K562 (cell line): ENCODE data around the gene CDH16. TPM values are rescaled to one million over a fixed set of nuclear protein-coding genes. Genes with fewer than 3 reads are reported as not detected.

Experiments used
- BRD9 ChIP-seq: fragments of 450-650 bp; IDR thresholded peaks from 2 replicates; pipeline ENCODE4 v1.6.1; 2018; ENCODE audit warnings: low read depth; ENCODE audit not compliant: partially characterized antibody
- CBX1 ChIP-seq: sonication (generic); IDR thresholded peaks from 2 replicates; pipeline ENCODE4 v1.6.1; 2016; ENCODE audit warnings: antibody characterized with exemption, low read depth, mild to moderate bottlenecking
- CREM ChIP-seq: IDR thresholded peaks from 2 replicates; pipeline ENCODE4 v1.6.1; 2014; ENCODE audit warnings: antibody characterized with exemption, low read depth
- CXXC5 ChIP-seq: fragments of 250-450 bp; sonication (Bioruptor Pico); IDR thresholded peaks from 2 replicates; pipeline ENCODE4 v1.8.0; 2022; ENCODE audit warnings: inconsistent platforms, mild to moderate bottlenecking, moderate library complexity
- EGR1 ChIP-seq: fragments of 450-650 bp; conservative IDR thresholded peaks from 2 replicates; pipeline ENCODE4 v1.6.1; 2017; ENCODE audit warnings: mild to moderate bottlenecking
- GATAD2B ChIP-seq: fragments of 450-650 bp; IDR thresholded peaks from 2 replicates; pipeline ENCODE4 v1.6.1; 2017; ENCODE audit warnings: mild to moderate bottlenecking, borderline replicate concordance
- HEY1 ChIP-seq: fragments of 250-450 bp; sonication (Bioruptor Pico); IDR thresholded peaks from 2 replicates; pipeline ENCODE4 v1.5.0; 2020; ENCODE audit warnings: mild to moderate bottlenecking, moderate library complexity, borderline replicate concordance
- MAX ChIP-seq: sonication (generic); formaldehyde crosslinking; IDR thresholded peaks from 2 replicates; pipeline ENCODE4 v1.9.0; 2022; ENCODE audit warnings: mild to moderate bottlenecking, missing genetic modification reagents
- NONO ChIP-seq, 2 experiments: fragments of 200-400 bp in 1 of 2; fragments of 450-650 bp in 1 of 2; formaldehyde crosslinking in 1 of 2; IDR thresholded peaks; 2 replicates each; pipeline ENCODE4 v1.6.1; 2017; ENCODE audit warnings: low read depth in 2 of 2, mild to moderate bottlenecking in 2 of 2, moderate library complexity in 2 of 2, low read length in 1 of 2
- PRDM10 ChIP-seq: fragments of 450-650 bp; IDR thresholded peaks from 2 replicates; pipeline ENCODE4 v1.6.1; 2018; ENCODE audit not compliant: partially characterized antibody
- SAFB ChIP-seq: fragments of 200-400 bp; formaldehyde crosslinking; IDR thresholded peaks from 2 replicates; pipeline ENCODE4 v1.6.1; 2017; ENCODE audit warnings: low read depth, low read length, borderline replicate concordance
- SUPT5H ChIP-seq: fragments of 450-650 bp; IDR thresholded peaks from 2 replicates; pipeline ENCODE4 v1.6.1; 2016
- TFAM ChIP-seq: fragments of 250-450 bp; sonication (Bioruptor Pico); conservative IDR thresholded peaks from 2 replicates; pipeline ENCODE4 v1.5.0; 2021; ENCODE audit warnings: mild to moderate bottlenecking, moderate library complexity
- TFAP4 ChIP-seq: sonication (generic); formaldehyde crosslinking; IDR thresholded peaks from 2 replicates; pipeline ENCODE4 v1.8.0; 2022; ENCODE audit warnings: missing genetic modification reagents, mild to moderate bottlenecking, moderate library complexity, borderline replicate concordance
- TRIM28 ChIP-seq: fragments of 450-650 bp; IDR thresholded peaks from 2 replicates; pipeline ENCODE4 v1.6.1; 2017
- ZBTB26 ChIP-seq: fragments of 450-650 bp; formaldehyde crosslinking; IDR thresholded peaks from 2 replicates; pipeline ENCODE4 v1.4.0; 2022; ENCODE audit warnings: missing genetic modification characterization
- ZFP36 ChIP-seq: fragments of 150-350 bp; IDR thresholded peaks from 2 replicates; pipeline ENCODE4 v1.6.1; 2018; ENCODE audit warnings: low read length, low read depth; ENCODE audit not compliant: partially characterized antibody
- ZNF124 ChIP-seq: sonication (generic); formaldehyde crosslinking; IDR thresholded peaks from 2 replicates; pipeline ENCODE4 v1.8.1; 2022; ENCODE audit warnings: missing genetic modification reagents
- ZNF740 ChIP-seq, 3 experiments: fragments of 200-800 bp in 1 of 3; sonication (Bioruptor generic) in 1 of 3; sonication (generic) in 1 of 3; formaldehyde crosslinking in 1 of 3; IDR thresholded peaks; 2 replicates each; pipeline versions ENCODE4 v1.6.1 to v1.8.0; 2016 to 2022; ENCODE audit warnings: mild to moderate bottlenecking in 2 of 3, missing compliant biosample characterization in 2 of 3, missing genetic modification characterization in 2 of 3, missing genetic modification reagents in 1 of 3
- ZNF76 ChIP-seq: fragments of 250-450 bp; sonication (Bioruptor Pico); IDR thresholded peaks from 2 replicates; pipeline ENCODE4 v1.4.0; 2020; ENCODE audit warnings: mild to moderate bottlenecking, moderate library complexity, borderline replicate concordance
- polyA plus RNA-seq, 8 experiments: library from polyadenylated mRNA; depleted of rRNA in 4 of 8; stranded (reverse) in 5 of 8; unstranded in 3 of 8; fragments of >200 nt; fragmentation: Nextera tagmentation in 2 of 8; fragmentation: Illumina TruSeq in 1 of 8; extraction: Ambion mirVana in 2 of 8; extraction: Trizol in 1 of 8; gene quantifications; 2 replicates each; pipeline versions ENCODE4 v1.2.1 to v1.2.3, GENCODE V29; 2011 to 2014; ENCODE audit warnings: inconsistent platforms in 1 of 8, missing spikeins in 1 of 8
- total RNA-seq, 7 experiments: library from RNA; depleted of rRNA in 6 of 7; stranded (reverse); fragments of >200 nt in 6 of 7; fragmentation: Illumina TruSeq in 2 of 7; extraction: Trizol in 2 of 7; gene quantifications; 2 replicates each; pipeline versions ENCODE4 v1.2.1 to v1.2.3, GENCODE V29; 2011 to 2021; ENCODE audit warnings: low replicate concordance in 1 of 7

Gene CDH16
- total and polyA plus RNA-seq, 9 of the 15 experiments (the other 6 are each of a cell fraction or from before 2014, with no cell fraction given): not detected

- peak; percentile 16 for TF ChIP-seq PRDM10
- peak; percentile 71 for TF ChIP-seq EGR1
- TF ChIP-seq TFAM: no peak
- TF ChIP-seq MAX (CRISPR knock-in tag): peak; percentile 80
- TF ChIP-seq TFAP4 (CRISPR knock-in tag): peak; percentile 87
- no peak for TF ChIP-seq GATAD2B
- no peak for TF ChIP-seq ZNF124 (CRISPR knock-in tag)
- TF ChIP-seq ZFP36: peak; percentile 3
- TF ChIP-seq ZBTB26 (CRISPR knock-in tag): no peak
- no peak for TF ChIP-seq ZNF76 (CRISPR knock-in tag)
- TF ChIP-seq CBX1: peak; percentile 47; the same call in 1 of the 2 replicates
- peak; percentile 76 for TF ChIP-seq CXXC5 (CRISPR knock-in tag)
- TF ChIP-seq SAFB: peak; percentile 84
- no peak for TF ChIP-seq HEY1 (CRISPR knock-in tag)
- TF ChIP-seq SUPT5H: peak; percentile 87
- peak; percentile 88 for TF ChIP-seq CREM
- TF ChIP-seq ZNF740 (CRISPR knock-in tag; IDR thresholded peaks at IDR 0.05): 0 out of 2 replicates have a peak, but pooled peaks have one; percentile 17
- TF ChIP-seq ZNF740 (tag; IDR thresholded peaks at IDR 0.05): no peak
- TF ChIP-seq NONO (IDR thresholded peaks at IDR 0.05; ENCODE audit: low read depth in 2 of 2, low read length in 1 of 2): no peak
- TF ChIP-seq BRD9: no peak
- TF ChIP-seq TRIM28: 0 out of 2 replicates have a peak, but pooled peaks have one; percentile 15
Observed at GRCh38 chr16:66934138-66934838, 15.6 kb upstream of the CDH16 start, which contains the start of gene CIAO2B (continued).
